HL-60 (cell line): ENCODE results near the gene AMPD3.

Experiments
- CTCF ChIP-seq: IDR thresholded peaks from one replicate; pipeline ENCODE4 v1.5.1; 2011; ENCODE audit warnings: low read length, control low read depth, inconsistent platforms; ENCODE audit not compliant: insufficient read depth
- GABPA ChIP-seq: IDR thresholded peaks from 2 replicates; pipeline ENCODE4 v1.6.1; 2012; ENCODE audit warnings: low read depth
- POLR2AphosphoS5 ChIP-seq: IDR thresholded peaks from 2 replicates; pipeline ENCODE4 v1.6.1; 2012; ENCODE audit warnings: low read depth
- SPI1 ChIP-seq: IDR thresholded peaks from 2 replicates; pipeline ENCODE4 v1.6.1; 2012; ENCODE audit warnings: low read depth, mild to moderate bottlenecking, borderline replicate concordance

GRCh38 chr11:10499874-10500601, 45.0 kb downstream of the AMPD3 start:
- TF ChIP-seq GABPA (no peak), CTCF (no peak), POLR2AphosphoS5 (0 out of 2 replicates have a peak, but pooled peaks have one; percentile 27), SPI1 (no peak)
